Measurements from ENCODE around the gene TOB2.

DNA sequence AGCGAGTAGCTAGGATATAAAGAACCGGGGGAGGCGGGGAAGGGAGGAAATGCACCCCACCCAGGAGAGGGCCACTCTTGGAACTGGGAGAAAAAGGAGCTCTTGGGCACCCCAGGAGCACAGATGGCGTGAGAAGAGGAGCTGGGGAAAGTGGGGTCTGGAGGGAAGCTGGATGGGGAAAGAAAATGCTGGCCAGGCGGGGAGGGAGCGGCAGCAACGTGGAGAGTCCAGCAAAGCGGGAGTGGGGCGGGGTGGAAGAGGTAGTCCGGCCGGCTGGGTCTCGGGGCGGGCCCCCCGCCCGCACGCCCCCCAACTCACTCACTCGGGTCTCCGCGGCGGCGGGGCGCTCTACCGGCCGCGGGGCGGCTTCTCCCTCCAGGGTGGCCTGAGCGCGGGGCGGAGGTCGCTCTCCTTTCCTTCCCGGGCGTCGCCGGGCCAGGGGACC is 522 bp downstream of the TOB2 start:
- TF ChIP-seq, protein P1, sequence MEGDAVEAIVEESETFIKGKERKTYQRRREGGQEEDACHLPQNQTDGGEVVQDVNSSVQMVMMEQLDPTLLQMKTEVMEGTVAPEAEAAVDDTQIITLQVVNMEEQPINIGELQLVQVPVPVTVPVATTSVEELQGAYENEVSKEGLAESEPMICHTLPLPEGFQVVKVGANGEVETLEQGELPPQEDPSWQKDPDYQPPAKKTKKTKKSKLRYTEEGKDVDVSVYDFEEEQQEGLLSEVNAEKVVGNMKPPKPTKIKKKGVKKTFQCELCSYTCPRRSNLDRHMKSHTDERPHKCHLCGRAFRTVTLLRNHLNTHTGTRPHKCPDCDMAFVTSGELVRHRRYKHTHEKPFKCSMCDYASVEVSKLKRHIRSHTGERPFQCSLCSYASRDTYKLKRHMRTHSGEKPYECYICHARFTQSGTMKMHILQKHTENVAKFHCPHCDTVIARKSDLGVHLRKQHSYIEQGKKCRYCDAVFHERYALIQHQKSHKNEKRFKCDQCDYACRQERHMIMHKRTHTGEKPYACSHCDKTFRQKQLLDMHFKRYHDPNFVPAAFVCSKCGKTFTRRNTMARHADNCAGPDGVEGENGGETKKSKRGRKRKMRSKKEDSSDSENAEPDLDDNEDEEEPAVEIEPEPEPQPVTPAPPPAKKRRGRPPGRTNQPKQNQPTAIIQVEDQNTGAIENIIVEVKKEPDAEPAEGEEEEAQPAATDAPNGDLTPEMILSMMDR (IDR thresholded peaks at IDR 0.05; ENCODE audit: low read depth, low read length), result no peak
- no peak for TF ChIP-seq EZH2phosphoT487 (IDR thresholded peaks at IDR 0.05; ENCODE audit: low read depth)

Data from OCI-LY3 (cell line).